ENCODE measurements around the gene DCUN1D2.

Gene DCUN1D2

GRCh38 chr13:113430378-113431110 lies 60.0 kb downstream of the DCUN1D2 start:
- Mint-ChIP-seq H3K9me3 (no peaks in the 10 kb centered on the region), H3K27ac (no peak overlapping the region), H3K27me3 (ENCODE audit: low read depth) (no peaks in the 10 kb centered on the region), H3K36me3 (ENCODE audit: low read depth) (no peaks in the 10 kb centered on the region), H3K4me1 (ENCODE audit: low read depth) (no peaks in the 10 kb centered on the region), H3K4me3 (no peak overlapping the region)
- no peak for DNase-seq (ENCODE audit: low spot score)

GRCh38 chr13:113429608-113429985 lies 60.9 kb downstream of the DCUN1D2 start:
- no peaks in the 10 kb centered on the region for H3K27me3 Mint-ChIP-seq (ENCODE audit: low read depth)
- no peak overlapping the region for H3K4me3 Mint-ChIP-seq
- H3K9me3 Mint-ChIP-seq: no peaks in the 10 kb centered on the region

GRCh38 chr13:113428871-113429607 lies 61.5 kb downstream of the DCUN1D2 start:
- H3K27me3 Mint-ChIP-seq (ENCODE audit: low read depth): no peaks in the 10 kb centered on the region
- no peaks in the 10 kb centered on the region for H3K4me1 Mint-ChIP-seq (ENCODE audit: low read depth)
- no peaks in the 10 kb centered on the region for H3K9me3 Mint-ChIP-seq
- no peak overlapping the region for H3K27ac Mint-ChIP-seq
- no peaks in the 10 kb centered on the region for H3K36me3 Mint-ChIP-seq (ENCODE audit: low read depth)
- no peak overlapping the region for H3K4me3 Mint-ChIP-seq
- no peak for DNase-seq (ENCODE audit: low spot score)

More at GRCh38 chr13:113429608-113429985, 60.9 kb downstream of the DCUN1D2 start:
- Mint-ChIP-seq H3K36me3 (ENCODE audit: low read depth) (no peaks in the 10 kb centered on the region), H3K27ac (no peak overlapping the region), H3K4me1 (ENCODE audit: low read depth) (no peaks in the 10 kb centered on the region)
- no peak for DNase-seq (ENCODE audit: low spot score)

GRCh38 chr13:113428469-113428865 lies 62.0 kb downstream of the DCUN1D2 start:
- DNase-seq (ENCODE audit: low spot score): no peak
- no peaks in the 10 kb centered on the region for H3K36me3 Mint-ChIP-seq (ENCODE audit: low read depth)
- no peaks in the 10 kb centered on the region for H3K9me3 Mint-ChIP-seq
- H3K4me1 Mint-ChIP-seq (ENCODE audit: low read depth): no peaks in the 10 kb centered on the region
- no peak overlapping the region for H3K27ac Mint-ChIP-seq
- H3K27me3 Mint-ChIP-seq (ENCODE audit: low read depth): no peaks in the 10 kb centered on the region
- no peak overlapping the region for H3K4me3 Mint-ChIP-seq

GRCh38 chr13:113427562-113428468 lies 62.7 kb downstream of the DCUN1D2 start:
- no peaks in the 10 kb centered on the region for H3K36me3 Mint-ChIP-seq (ENCODE audit: low read depth)
- H3K4me3 Mint-ChIP-seq: no peak overlapping the region

GRCh38 chr13:113426591-113426986 lies 63.9 kb downstream of the DCUN1D2 start:
- no peak for DNase-seq (ENCODE audit: low spot score)
- Mint-ChIP-seq H3K4me3 (no peak overlapping the region), H3K4me1 (ENCODE audit: low read depth) (no peaks in the 10 kb centered on the region), H3K27me3 (ENCODE audit: low read depth) (no peaks in the 10 kb centered on the region), H3K36me3 (ENCODE audit: low read depth) (no peaks in the 10 kb centered on the region), H3K27ac (no peak overlapping the region), H3K9me3 (no peaks in the 10 kb centered on the region)

More at GRCh38 chr13:113427562-113428468, 62.7 kb downstream of the DCUN1D2 start:
- H3K9me3 Mint-ChIP-seq: no peaks in the 10 kb centered on the region
- H3K4me1 Mint-ChIP-seq (ENCODE audit: low read depth): no peaks in the 10 kb centered on the region
- DNase-seq (ENCODE audit: low spot score): no peak
- no peak overlapping the region for H3K27ac Mint-ChIP-seq
- H3K27me3 Mint-ChIP-seq (ENCODE audit: low read depth): no peaks in the 10 kb centered on the region

GRCh38 chr13:113425941-113426590 lies 64.4 kb downstream of the DCUN1D2 start:
- H3K36me3 Mint-ChIP-seq (ENCODE audit: low read depth): no peaks in the 10 kb centered on the region
- no peaks in the 10 kb centered on the region for H3K4me1 Mint-ChIP-seq (ENCODE audit: low read depth)
- no peak for DNase-seq (ENCODE audit: low spot score)
- H3K9me3 Mint-ChIP-seq: no peaks in the 10 kb centered on the region
- no peak overlapping the region for H3K27ac Mint-ChIP-seq
- no peaks in the 10 kb centered on the region for H3K27me3 Mint-ChIP-seq (ENCODE audit: low read depth)
- H3K4me3 Mint-ChIP-seq: no peak overlapping the region

- Mint-ChIP-seq H3K27ac (no peak overlapping the region), H3K27me3 (ENCODE audit: low read depth) (no peaks in the 10 kb centered on the region), H3K4me1 (ENCODE audit: low read depth) (no peaks in the 10 kb centered on the region), H3K36me3 (ENCODE audit: low read depth) (no peaks in the 10 kb centered on the region), H3K9me3 (no peaks in the 10 kb centered on the region), H3K4me3 (no peak overlapping the region)
- no peak for DNase-seq (ENCODE audit: low spot score)
These were observed 66.9 kb downstream of the DCUN1D2 start for GRCh38 chr13:113423520-113424163.

- Mint-ChIP-seq H3K9me3 (no peaks in the 10 kb centered on the region), H3K4me1 (ENCODE audit: low read depth) (no peaks in the 10 kb centered on the region), H3K27ac (no peak overlapping the region), H3K36me3 (ENCODE audit: low read depth) (no peaks in the 10 kb centered on the region), H3K27me3 (ENCODE audit: low read depth) (no peaks in the 10 kb centered on the region), H3K4me3 (no peak overlapping the region)
- no peak for DNase-seq (ENCODE audit: low spot score)
These were observed 67.5 kb downstream of the DCUN1D2 start for GRCh38 chr13:113422807-113423519.

- H3K4me1 Mint-ChIP-seq (ENCODE audit: low read depth): no peaks in the 10 kb centered on the region
- no peaks in the 10 kb centered on the region for H3K36me3 Mint-ChIP-seq (ENCODE audit: low read depth)
- H3K27me3 Mint-ChIP-seq (ENCODE audit: low read depth): no peaks in the 10 kb centered on the region
- no peaks in the 10 kb centered on the region for H3K9me3 Mint-ChIP-seq
- H3K27ac Mint-ChIP-seq: no peak overlapping the region
- no peak overlapping the region for H3K4me3 Mint-ChIP-seq
- DNase-seq (ENCODE audit: low spot score): no peak
These were observed 68.7 kb downstream of the DCUN1D2 start for GRCh38 chr13:113421673-113422270.

- Mint-ChIP-seq H3K9me3 (no peaks in the 10 kb centered on the region), H3K27ac (no peak overlapping the region), H3K36me3 (ENCODE audit: low read depth) (no peaks in the 10 kb centered on the region), H3K4me1 (ENCODE audit: low read depth) (no peaks in the 10 kb centered on the region), H3K27me3 (ENCODE audit: low read depth) (no peaks in the 10 kb centered on the region), H3K4me3 (no peak overlapping the region)
- no peak for DNase-seq (ENCODE audit: low spot score)
These were observed 69.5 kb downstream of the DCUN1D2 start for GRCh38 chr13:113420833-113421600.

- Mint-ChIP-seq H3K4me1 (ENCODE audit: low read depth) (no peaks in the 10 kb centered on the region), H3K27ac (no peak overlapping the region), H3K4me3 (no peak overlapping the region), H3K9me3 (no peaks in the 10 kb centered on the region), H3K27me3 (ENCODE audit: low read depth) (no peaks in the 10 kb centered on the region), H3K36me3 (ENCODE audit: low read depth) (no peaks in the 10 kb centered on the region)
- no peak for DNase-seq (ENCODE audit: low spot score)
These were observed 70.3 kb downstream of the DCUN1D2 start for GRCh38 chr13:113420232-113420631.

Data from T-helper 2 cell treated with Interferon-gamma antibody and Interleukin-4, amounts not matched to agents 5 μg/mL and 100 μg/mL, for 36 hours (primary cell).